GF-D8 (cell line): ENCODE measurements around the gene GPHN.
"Not testable (repeated sequence)": the region's sequence is repeated elsewhere in the genome, so short reads cannot be mapped to it uniquely, and the experiment has no call there.

Source experiments
- DNase-seq: peaks from one replicate; lab custom pipeline; 2025; lab: John Stamatoyannopoulos, UW

Gene GPHN

DNA sequence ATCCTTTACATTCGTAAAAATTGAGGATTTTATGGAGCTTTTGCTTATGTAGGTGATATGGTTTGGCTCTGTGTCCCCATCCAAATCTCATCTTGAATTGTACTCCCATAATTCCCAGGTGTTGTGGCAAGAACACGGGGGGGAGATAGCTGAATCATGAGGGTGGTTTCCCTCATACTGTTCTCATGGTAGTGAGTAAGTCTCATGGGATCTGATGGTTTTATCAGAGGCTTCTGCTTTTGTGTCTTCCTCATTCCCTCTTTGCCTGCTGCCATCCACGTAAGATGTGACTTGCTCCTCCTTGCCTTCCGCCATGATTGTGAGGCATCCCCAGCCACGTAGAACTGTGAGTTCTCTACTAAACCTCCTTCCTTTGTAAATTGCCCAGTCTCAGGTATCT, 5.1 kb upstream of the GPHN start:
- DNase-seq: not testable (repeated sequence)

DNA sequence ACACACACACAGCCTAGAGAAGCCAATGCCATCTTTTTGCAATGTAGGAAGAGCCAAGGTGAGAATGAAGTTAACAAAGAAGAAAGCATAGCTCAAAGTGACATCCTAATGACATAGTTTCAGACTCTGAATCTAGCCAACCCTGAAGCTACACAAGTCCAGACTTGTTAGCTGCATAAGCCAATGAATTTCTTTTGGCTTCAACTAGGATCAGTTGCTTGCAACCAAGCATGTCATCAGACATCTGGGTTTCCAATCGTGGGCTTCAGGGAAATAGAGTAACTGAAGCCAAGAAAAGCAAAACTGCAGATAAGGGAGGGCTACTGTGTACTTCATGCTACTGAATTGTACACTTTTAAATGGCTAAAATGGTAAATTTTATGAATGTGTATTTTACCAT, 4.4 kb upstream of the GPHN start:
- DNase-seq: no peak

DNA sequence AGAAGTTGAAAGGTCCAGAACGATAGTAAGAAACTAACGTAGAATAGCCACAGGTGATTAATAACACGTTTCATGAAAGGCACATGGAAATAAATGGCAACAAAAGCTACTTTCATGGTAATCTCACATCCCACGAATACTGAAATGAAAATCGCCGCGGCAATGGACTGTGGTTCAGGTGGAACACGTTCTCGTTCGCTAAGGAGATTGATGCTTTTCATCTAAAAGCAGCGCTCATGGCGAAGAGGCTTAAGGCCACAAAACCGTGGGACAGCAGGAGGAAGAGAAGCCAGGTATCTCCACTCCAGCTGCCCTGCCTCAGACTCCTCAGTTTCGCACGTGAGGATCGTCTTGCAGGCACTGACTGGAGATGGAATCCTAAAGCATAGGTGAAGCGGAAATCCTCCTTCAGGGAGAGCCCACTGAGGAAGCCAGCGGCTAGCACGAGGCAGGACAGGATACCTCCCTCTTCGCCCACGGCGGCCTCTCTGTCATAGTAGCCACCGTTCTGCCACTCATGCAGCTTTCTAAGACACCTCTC, 696 bp upstream of the GPHN start:
- DNase-seq: no peak

DNA sequence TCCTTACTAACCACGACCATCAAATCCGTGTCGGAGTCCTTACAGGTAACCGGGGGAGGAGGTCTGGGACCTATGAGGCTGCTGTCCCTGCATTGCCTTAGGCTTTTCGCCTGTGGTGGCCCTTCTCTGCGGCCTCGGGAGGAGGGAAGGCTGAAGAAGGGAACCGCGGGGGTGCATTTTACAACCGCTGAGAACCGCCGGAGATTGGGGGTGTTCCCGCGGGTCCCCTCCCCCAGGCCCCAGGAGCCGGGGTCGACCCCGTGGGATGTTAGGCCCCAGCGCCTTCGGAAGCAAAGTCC, 549 bp downstream of the GPHN start:
- DNase-seq: no peak

DNA sequence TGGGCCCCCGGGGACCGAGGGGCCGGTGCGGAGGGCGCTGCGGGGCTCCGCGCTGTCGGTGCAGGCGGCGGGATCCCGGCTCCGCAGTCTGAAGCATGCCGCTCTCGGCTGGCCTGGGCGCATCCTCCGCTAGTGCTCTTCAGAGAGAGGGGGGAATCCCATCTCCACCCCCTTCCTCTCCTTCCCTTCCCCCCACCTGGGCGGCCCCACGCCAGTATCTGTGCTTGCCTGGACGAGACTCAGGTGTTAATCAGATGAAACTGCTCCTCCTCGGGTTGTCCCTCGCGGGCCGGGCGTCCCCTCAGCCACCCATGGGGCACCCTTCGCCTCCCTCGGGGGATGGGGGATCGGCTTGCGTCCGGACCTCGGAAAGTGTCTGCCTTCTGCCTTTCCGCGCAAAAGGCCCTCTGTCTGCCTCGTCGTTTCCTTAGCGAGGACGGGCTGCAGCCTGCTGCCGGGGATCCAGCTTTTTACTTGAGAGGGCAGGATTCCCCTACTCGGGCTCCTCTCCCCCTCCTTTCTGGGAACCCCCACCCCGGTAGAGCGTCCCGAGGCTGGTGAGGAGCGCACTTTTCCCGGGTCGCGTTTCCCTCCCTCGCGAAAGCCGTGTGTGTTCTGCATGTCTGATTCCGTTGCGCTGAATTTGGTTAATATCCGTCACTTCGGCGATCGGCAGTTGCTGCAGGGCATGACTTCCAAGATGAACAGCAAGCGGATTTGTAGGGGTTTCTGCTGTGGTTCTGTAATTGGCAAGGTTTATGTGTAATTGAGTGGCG, 1.1 kb downstream of the GPHN start:
- no peak for DNase-seq

DNA sequence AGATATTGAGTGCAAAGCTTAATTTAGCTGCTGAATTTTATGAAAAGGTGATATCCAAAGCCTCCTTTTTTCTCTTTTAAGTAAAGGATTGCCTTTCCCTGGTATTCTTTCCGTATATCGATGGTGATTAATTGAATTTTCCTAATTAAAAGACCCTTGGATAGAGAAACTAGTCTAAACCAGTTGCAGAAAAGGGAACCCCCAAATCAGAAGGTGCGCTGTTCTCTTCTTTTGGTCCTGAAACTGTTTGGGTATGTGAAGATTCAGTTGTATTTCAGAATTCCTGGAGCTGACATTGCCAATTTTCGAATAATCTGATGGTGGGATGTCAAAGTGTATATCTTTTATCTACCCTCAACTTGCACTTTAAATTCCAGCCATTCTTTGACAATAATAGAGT, 1.9 kb downstream of the GPHN start:
- DNase-seq: no peak

DNA sequence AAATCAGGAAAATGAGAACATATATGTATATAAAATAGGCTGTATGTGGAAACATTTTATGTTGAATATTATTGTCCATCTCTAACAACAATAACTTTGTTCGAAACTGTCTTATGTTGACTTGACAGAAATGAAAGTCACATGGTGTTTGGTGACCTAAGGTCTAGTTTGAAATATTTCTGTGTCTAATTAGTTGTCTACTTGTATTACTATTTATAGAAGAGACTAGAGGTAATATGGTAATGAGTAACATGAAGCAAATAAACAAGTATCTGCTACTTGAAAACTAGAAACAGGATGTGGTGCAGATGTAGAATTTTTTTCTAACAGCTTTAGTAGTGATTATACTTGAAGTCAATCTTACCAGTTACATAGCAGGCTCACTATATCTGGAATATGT, 3.9 kb downstream of the GPHN start:
- DNase-seq: no peak

DNA sequence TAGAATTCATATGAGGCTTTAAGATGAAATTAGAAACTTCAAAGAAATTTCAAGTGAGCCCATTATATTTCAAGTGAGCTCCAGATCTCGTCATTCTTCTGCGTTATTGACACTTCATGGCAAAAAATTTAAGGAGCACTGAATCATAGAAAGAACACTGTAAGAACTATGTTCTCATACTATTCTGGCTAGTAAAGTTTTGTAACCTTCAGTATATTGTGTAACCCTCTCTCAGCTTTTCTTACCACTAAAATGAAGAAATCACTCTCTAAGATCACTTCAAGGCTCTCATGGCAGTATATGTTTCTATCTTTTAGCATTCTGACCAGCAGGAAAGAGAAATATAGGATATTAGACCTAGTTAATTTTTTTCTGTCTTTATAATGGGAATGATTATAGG, 6.3 kb downstream of the GPHN start:
- DNase-seq: peak; percentile 84

DNA sequence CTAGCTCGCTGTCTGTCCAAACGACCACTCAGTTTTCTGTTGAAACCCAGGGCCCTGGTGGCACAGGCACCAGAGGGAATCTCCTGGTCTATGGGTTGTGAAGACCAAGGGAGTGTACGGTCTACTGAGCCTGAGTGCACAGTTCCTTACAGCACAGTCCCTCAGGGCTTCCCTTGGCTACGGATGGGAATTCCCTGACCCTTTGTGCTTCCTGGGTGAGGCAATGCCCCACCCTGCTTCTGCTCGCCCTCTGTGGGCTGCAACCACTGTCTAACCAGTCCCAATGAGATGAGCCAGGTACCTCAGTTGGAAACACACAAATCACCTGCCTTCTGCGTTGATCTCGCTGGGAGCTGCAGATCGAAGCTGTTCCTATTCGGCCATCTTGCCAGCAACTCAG, 22.6 kb downstream of the GPHN start:
- no peak for DNase-seq

DNA sequence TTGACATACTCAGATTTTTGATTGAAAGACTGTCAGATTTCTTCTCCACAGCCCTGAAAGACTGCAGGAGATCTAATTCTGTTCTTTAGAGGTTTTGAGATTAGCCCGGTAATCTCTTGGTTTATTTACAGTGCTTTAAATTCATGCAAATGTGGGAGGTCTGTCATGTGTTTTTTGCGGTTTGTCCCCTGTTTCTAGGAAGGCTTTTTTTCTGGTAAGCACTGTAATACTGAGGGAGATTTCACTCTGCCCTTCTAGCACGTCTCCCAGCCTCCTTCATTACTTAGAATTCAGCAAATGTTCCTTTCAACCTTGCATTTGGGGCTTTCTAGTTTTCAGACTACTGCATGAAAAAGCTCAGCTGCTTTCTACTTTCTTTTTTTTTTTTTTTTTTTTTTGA, 31.1 kb downstream of the GPHN start:
- DNase-seq: no peak

DNA sequence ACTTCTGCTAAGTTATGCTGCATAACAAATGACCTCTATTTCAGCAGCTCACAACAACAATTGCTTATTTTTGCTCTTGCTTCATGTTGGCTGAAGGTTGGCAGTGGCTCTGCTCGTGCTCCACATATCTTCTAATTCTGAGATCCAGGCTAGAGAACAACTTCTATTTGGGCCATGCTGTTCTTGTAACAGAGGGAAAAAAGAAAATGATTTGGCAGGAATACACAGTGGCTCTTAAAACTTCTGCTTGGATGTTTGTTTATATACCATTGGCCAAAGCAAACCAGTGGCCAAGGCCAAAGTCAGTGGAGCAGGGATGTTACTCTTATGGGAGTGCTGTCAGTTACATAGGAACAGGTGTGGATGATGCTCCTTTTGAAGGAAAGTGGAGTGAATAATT, 32.1 kb downstream of the GPHN start:
- DNase-seq: no peak

DNA sequence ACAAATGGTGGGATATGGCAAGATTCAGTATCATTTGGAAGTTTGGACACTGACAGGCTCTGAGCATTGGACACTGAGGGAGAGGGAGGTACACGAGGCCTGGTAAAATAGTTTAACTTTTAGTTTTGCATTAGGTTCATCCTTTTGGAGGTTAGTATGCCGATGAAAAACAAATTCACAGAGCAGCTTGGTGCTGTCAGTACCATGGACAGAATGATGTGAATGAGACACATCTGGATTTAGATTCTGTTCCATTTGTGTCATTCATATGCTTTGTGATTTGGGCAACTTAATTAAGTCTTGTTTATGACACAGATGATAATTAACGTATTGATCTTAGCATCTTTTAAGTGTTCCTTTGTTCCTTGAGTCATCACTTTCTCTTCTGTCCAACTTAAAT, 33.7 kb downstream of the GPHN start:
- no peak for DNase-seq

DNA sequence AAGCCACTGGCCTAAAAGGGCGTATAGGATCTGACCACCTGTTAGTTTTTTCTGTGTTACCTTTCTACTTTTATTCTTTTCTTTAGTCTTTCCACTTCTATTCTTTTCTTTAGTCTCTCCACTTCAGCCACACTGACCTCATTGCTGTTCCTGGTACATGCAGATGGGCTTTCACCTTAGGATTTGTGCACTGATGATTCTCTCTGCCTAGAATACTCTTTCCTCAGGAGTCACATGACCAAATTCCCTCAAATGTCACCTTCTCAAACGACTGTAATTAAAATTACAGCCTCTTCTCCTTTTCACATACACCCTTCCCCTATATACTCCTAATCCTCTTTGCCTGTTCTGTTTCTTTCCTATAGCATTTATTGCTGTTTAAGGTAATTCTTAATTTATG, 36.0 kb downstream of the GPHN start:
- no peak for DNase-seq

DNA sequence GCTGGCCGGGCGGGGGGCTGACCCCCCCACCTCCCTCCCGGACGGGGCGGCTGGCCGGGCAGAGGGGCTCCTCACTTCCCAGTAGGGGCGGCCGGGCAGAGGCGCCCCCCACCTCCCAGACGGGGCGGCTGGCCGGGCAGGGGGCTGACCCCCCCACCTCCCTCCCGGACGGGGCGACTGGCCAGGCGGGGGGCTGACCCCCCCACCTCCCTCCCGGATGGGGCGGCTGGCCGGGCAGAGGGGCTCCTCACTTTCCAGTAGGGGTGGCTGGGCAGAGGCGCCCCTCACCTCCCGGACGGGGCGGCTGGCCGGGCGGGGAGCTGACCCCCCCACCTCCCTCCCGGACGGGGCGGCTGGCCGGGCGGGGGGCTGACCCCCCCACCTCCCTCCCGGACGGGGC, 37.2 kb downstream of the GPHN start:
- DNase-seq: not testable (repeated sequence)

DNA sequence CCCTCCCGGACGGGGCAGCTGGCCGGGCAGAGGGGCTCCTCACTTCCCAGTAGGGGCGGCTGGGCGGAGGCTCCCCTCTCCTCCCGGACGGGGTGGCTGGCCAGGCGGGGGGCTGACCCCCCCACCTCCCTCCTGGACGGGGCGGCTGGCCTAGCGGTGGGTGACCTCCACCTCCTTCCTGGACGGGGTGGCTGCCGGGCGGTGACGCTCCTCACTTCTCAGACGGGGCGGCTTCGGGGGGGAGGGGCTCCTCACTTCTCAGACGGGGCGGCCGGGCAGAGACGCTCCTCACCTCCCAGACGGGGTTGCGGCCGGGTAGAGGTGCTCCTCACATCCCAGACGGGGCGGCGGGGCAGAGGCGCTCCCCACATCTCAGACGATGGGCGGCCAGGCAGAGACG, 37.8 kb downstream of the GPHN start:
- not testable (repeated sequence) for DNase-seq

DNA sequence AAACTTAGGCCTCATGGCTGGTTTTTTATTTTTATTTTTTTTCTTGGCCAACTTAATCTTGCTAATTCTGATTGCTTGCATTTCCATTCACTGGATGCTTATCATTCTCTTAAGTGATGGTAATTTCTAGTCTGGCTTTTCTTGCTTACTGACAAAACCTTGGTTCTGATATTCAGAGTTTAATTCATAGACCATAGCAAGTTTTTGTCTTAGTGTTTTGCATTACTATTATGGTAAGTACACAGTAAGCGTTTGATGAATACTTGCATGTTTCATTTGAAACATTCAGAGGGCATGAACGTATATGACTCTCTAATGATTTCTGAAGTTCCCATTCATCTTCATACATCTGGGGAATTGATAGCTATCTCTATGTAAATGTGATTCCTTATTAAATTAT, 55.8 kb downstream of the GPHN start:
- no peak for DNase-seq

DNA sequence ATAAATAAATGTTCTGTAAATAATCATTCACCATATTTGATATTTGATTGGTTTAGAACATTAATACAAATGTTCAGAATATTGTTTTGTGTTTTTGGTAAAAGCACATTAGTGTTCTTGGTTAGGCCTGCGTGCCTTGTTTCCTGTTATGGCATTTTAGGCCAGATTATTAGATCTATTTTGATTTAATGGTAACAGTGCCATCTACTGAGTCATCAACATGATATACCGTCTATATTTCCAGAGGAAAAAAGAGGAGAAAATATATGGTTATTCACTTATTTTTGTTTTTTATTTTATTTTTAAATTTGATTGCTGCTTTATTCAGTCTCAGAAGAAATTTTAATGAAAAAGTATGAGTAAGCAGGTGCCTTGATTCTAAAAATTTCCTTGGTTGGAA, 60.3 kb downstream of the GPHN start:
- DNase-seq: no peak

DNA sequence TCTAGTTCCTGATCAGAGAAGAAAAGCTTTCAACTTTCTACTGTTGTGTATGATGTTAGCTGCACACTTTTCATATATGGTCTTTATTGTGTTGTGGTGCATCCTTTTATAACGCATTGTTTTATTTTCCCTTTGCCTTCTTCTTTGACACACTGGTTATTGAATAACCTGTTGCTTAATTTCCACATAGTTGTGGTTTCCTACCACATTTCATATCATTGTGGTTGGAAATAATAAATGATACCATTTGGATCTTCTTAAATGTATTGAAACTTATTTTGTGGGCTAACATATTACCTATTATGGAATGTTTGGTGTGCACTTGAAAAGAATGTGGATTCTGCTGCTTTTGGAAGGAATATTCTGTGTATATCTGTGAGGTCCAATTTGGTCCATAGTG, 64.9 kb downstream of the GPHN start:
- no peak for DNase-seq

DNA sequence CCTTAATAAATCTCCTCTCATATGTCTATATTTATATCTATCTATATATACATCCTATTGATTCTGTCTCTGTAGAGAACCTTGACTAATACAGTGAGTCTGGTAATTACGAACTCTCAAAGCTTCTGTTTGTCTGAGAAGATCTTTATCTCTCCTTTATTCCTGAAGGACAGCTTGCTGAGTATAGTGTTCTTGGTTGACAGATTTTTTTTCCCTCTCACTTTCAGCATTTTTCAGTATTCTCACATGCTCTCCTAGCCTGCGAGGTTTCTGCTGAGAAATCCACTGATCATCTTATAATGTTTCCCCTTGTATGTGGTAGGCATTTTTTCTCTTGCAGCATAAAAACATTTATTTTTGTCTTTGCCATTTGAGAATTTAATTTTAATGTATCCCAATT, 67.1 kb downstream of the GPHN start:
- DNase-seq: no peak

DNA sequence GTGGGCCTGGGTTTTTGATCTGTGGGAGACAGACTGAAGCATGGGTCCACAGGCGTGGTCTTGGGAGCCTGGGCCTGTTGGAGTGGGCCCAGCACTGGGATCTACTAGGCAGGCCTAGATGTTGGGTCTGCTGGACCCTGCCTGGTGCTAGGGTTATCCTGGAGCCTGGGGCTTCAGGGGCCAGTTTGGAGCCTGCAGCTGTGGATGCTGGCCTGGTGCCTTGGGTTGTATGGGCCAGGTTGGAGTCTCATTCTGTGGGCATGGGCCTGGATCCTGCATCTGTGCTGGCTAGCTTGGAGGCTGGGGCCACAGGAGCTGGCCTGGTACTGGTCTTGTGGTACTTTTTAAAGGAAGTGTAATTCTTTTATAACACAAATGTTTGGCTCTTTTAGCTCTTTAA, 68.0 kb downstream of the GPHN start:
- no peak for DNase-seq

DNA sequence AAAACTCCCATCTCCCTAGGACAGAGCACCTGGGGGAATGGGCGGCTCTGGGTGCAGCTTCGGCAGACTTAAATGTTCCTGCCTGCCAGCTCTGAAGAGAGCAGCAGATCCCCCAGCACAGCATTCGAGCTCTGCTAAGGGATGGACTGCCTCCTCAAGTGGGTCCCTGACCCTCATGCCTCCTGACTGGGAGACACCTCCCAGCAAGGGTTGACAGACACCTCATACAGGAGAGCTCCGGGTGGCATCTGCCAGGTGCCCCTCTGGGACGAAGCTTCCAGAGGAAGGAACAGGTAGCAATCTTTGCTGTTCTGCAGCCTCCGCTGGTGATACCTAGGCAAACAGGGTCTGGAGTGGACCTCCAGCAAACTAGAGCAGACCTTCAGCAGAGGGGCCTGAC, 79.8 kb downstream of the GPHN start:
- DNase-seq: not testable (repeated sequence)

DNA sequence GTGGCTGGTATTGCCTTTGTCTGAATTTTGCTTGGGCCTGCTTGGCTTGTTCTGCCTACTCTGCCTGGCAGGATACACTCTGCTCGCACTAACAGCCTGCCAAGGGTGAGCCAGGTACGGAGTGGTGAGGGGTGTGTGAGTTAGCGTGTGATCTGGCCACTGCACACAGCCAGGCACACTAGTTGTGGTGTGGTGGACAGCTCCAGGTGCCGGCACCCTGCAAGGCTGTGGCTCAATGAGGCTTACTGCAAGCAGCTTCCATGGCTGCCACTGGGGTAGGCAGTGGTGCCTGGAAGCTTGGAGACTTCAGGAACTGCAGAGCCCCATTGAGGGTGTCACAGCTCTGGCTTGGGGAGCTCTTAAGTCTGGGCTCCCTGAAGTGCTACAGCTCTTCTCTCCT, 87.4 kb downstream of the GPHN start:
- DNase-seq: no peak

DNA sequence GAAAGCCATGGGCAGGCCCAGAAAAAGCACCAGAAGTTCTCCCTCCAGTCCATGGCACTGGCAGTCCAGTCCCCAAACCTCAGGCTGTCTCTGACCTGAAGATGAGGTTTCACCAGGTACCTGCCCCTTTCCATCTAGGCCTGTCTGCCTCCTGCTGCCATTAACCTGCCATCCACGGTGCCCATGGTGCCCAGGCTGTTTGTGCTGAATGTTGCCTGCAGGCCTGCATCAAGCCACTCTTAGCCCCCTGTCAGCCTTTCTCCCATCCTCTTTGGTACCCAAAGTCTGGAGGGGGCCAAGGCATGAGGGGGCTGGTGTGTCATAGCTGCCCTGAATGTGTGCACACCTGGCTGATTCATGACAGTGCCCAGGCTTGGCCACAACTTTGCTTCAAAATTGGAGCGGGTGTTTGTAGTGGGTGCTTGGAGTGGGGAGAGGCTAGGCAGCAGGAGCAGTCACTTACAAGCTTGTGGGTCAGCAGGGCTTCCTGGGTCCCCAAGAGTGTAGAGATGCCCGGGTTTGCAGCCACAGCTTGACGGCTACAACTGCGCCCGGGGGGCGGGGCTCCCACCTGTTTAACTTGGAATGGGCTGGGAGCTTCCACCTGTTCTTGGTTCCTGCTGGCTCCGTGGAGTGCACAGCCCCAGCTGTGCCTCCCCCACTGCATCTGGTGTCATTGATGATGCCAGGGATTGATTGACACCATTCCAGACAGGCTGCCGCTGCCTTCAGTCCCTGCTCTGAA, 88.5 kb downstream of the GPHN start:
- no peak for DNase-seq

DNA sequence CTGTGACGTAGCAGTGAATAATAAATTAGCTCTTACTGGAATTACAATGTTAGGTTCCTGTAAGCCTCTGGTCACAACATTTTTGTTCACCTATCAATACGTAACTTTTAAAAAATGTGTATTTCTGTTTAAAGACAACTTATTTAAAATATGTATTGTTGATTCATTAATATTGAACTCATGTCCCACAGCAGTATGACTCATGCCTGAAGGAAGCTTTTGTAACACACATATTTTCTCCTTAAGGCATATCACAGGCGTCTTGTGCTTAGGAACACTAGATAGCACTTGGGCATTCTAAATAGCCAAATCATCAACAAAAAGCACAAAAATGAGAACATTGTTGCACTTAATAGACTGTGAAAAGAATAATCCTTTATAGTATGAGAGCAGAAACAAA, 92.5 kb downstream of the GPHN start:
- no peak for DNase-seq
